Kidney glomerular epithelial cell (primary cell): ENCODE measurements around the gene DRD4.

ENCODE experiments used
- DNase-seq: peaks from one replicate; lab custom pipeline; 2025; lab: John Stamatoyannopoulos, UW

The DRD4 gene

DNA sequence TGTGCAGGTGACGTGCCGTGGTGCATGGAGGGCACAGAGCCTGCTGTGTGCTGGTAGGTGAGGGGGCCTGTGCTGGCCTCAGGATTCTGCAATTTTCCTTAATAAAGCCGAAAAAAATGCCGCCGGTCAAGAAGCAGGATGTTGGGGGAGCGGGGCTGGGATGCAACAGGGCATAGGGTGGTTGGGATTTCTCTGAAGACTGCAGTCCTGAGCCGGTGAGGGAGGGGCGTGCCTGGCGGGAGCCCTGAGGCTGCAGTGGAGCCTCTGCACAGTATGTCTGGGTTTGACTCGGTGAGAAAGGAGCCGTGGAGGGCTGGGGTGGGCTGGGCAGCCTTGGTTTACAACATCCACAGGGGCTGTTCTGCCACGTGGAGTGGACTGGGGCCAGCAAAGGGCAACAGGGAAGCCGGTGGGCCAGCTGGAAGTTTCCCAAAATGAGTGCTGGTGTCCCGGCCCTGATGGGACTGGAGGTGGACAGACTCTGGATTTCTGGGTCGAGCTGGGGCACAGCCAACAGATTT, 13.7 kb upstream of the DRD4 start:
- DNase-seq = no peak

DNA sequence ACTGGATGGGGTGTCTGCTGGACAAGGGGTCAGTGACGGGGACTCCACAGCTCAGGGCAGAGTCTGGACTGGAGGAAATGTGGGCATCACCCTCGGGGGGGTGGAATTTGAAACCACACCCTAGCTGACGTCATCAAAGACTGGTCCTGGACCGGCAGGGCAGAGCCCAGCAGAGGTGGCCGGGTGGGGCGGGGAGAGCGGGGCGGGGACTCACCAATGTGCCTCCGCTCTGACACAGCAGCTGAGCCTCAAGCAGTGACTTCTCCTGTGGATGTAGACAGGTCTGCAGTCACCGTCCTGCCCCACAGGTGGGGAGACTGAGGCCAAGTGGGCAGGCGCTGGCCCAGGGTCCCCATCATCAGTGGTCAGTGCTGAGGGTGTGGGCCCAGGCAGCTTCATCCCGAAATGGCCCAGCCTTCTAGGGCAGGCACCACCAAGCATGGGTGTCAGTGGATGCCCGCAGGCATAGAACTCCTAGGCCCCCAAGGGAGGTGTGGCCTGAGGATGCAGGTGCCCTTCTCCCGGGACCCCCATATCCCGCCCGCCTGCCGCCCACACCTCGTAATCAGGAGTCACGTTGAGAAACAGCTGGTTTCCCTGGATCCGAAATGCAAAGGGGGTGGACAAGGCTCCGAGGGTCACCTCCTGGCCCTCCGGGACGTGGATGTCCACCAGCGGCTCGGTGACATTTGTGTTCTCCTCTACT, 12.9 kb upstream of the DRD4 start:
- no peak for DNase-seq

DNA sequence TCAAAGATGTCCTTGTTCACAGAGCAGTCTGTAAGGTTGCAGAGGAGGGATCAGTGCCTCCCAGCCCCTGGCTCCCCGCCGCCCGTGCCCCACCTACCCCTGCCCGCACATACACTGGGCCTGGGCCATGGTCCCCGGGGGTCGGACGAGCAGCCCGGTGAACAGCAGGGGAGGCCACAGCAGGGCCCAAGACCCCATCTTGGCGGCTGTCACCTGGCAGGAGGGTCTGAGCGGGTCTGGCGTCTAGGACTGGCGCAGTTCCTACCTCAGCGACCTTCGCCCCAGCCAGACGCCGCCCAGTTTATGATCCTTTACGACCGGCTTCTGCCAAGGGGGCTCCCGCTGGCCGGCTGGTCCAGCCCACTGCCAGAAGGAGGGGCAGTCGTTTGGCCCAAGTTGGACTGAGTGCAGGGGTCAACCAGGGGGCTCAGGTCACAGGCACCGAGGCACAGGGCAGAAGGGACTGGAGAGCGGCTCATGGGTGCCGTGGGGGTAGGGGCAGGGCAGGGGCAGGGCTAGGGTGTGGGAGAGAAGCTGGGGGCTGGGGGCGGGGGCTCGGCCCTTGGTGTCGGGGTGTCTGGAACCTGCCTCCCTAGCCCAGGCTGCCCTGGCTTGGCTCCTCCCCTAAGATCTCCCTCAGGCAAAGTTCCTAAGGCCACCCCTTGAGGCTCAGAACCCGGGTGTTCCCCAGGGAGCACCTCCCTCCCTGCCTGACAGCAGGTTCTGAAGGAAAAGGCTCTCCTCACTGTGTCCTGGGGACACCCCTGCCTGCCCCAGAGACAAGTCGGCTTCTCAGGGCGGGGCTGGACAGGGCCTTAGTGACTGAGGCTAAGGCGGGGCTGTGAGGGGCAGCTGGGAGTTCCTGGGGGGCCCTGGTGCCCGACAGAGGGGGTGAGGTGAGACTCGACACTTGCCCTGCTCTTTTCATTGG, 12.1 kb upstream of the DRD4 start, which contains the start of gene CDHR5:
CDHR5 (minus strand) TSS at position 251 of the 931 bp plus-strand sequence; CDS start at position 198, 53 bp downstream.
- no peak for DNase-seq

DNA sequence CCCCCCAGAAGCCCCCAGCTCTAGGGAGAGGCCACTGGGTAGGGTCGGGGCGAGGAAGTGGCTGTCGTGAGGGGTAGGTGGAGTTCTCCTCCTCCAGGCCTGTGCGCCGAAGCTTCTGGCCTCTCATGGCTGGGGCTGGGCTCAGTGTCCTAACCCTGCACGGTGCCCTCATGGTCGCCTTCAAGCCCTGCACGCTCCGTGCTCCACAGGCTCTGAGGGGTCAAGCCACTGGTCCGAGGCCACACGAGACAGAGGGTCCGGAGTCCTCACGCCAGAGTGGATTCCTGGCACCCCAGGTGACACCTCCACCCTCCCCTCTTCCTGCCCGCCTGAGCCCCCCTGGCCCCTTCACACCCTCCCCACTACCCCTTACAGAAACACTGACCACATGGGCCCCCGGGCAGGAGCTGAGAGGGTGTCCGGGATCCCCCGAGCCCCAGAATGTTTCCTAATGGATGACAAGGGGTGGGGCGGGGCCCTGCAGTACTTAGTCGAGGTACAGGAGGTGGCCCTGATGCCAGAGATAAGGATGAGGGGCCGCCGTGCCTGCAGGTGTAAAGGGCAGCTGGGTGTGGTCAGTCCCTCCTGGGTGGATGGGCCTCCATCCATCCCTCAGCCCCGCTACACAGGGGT, 11.3 kb upstream of the DRD4 start:
- DNase-seq = no peak

DNA sequence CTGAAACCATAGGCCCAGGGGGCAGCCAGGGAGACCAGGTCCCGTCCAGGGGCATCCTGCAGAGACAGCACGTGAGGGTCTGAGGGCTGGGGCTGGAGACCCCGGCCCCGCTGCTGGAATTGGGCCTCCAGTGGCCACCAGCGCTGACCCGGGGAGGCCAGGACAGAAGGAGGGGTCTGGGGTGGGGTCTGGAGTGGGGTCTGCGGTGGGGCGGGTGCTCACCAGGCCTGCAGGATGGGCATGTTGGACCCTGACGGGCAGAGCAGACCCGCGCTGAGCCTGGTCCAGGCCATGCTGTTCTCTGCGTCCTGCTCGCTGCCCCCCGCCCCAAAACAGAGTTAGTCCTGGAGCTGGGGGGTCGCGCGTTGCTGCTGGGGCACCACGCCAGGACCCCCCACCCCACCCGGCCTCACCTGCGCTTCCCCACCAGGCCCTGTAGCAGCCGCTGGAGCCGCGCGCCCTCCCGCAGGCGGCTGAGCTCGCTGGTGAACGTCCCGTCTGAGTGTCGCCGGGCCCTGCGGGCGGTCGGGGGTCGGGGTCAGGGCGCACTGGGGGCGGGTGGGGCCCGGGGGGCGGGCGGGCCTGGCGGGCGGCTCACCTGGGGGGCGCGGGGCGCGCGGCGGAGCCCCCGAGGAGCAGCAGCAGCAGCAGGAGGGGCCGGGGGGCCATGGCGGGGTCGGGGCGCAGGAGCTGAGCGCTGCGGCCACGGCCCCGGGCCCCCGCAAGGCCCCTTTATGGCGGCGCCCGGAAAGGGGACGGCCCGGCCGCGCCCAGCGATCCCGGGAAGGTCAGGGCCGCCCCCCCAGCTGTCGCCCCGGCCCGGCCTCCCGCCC, 10.4 kb upstream of the DRD4 start, which contains the start of gene SCT:
SCT (minus strand) TSS at position 707 of the 833 bp plus-strand sequence; CDS start at position 669, 38 bp downstream.
- DNase-seq = no peak

DNA sequence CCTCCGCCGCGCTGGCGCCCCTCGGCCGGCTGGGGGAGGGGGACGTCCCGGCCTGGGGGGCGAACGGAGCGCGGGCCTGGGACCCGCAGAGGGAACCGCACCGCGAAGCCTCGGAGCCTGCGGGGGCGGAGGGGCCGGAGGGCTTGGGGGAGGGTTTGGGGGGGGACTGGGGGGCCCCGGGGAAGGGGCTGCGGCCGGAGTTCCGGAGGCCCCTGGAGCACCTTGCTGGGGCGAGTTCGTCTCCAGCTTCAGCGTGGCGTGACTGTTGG, 9.8 kb upstream of the DRD4 start:
- DNase-seq = no peak

DNA sequence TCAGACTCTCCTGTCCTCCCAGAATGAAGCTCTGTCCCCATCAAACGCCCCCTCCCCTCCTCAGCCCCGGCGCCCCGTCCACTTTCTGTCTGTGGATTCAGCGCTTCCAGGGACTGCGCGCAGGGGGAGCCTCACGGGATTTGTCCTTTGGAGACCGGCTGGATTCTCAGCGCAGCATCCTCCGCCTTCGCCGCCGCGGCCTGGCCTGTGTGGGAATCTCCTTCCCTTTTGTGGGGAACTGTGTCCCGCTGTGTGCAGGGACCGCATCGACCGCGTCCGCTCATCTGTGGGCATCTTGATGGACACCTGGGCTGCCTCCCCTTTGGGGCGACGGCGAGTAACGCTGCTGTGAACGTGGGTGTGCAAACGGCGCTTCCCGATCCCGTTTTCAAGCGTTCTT, 9.0 kb upstream of the DRD4 start:
- DNase-seq = no peak

- DNase-seq = no peak
Observed at GRCh38 chr11:629237-629583, 7.9 kb upstream of the DRD4 start.

DNA sequence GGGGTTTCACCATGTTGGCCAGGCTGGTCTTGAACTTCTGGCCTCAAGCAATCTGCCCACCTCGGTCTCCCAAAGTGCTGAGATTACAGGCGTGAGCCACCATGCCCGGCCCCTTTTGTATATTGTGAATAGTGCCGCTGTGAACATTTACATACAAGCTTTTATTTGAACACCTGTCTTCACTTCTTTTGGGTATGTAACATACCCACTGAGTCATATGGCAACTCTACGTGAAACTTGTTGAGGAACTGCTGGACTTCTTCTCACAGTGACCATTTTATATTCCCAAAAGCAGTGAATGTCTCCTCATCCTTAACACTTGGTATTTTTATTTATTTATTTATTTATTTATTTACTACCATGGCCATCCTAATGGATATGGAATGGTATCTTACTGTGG, 6.2 kb upstream of the DRD4 start:
- no peak for DNase-seq

GRCh38 chr11:635945-636510, 1.0 kb upstream of the DRD4 start:
- DNase-seq = no peak

GRCh38 chr11:637333-637592, 194 bp downstream of the DRD4 start:
- DNase-seq = no peak

GRCh38 chr11:637593-638521, 788 bp downstream of the DRD4 start:
- DNase-seq = no peak

GRCh38 chr11:638631-639331, 1.7 kb downstream of the DRD4 start:
- DNase-seq = peak; percentile 38

DNA sequence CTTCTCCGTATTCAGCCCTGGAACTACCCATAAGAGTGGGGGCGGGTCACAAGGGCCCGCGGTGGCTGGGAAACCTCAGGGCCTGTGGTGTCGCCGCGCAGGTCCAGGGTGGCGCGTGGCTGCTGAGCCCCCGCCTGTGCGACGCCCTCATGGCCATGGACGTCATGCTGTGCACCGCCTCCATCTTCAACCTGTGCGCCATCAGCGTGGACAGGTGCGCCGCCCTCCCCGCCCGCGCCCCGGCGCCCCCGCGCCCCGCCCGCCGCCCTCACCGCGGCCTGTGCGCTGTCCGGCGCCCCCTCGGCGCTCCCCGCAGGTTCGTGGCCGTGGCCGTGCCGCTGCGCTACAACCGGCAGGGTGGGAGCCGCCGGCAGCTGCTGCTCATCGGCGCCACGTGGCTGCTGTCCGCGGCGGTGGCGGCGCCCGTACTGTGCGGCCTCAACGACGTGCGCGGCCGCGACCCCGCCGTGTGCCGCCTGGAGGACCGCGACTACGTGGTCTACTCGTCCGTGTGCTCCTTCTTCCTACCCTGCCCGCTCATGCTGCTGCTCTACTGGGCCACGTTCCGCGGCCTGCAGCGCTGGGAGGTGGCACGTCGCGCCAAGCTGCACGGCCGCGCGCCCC, 2.4 kb downstream of the DRD4 start:
- DNase-seq = no peak

GRCh38 chr11:640021-640706, 3.1 kb downstream of the DRD4 start:
- DNase-seq = no peak

DNA sequence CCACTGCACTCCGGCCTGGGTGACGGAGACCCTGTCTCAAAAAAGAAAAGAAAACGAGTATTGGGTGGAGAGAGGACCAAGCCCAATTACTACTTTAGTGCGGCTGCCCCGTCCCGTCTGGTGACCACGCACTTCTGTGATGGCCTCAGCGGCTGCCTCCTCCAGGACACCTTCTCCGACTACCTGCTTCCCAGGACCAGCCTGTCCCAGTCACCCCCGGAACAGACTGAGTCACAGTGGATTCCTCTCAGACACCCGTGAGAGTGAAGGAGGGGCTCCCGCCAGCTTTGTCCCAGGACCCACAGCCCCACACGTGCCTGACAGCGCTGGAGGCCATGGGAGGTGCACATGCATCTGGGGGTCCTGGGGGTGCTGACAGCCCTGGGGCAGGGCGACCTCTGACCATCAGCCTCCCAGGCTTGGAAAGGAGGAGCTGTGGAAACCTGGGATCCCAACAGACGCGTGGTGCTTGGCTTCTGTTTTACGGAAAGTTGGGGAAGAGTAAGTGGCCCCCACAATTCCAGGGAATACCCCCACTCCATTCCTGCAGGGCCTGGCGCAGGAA, 4.8 kb downstream of the DRD4 start:
- DNase-seq = no peak

DNA sequence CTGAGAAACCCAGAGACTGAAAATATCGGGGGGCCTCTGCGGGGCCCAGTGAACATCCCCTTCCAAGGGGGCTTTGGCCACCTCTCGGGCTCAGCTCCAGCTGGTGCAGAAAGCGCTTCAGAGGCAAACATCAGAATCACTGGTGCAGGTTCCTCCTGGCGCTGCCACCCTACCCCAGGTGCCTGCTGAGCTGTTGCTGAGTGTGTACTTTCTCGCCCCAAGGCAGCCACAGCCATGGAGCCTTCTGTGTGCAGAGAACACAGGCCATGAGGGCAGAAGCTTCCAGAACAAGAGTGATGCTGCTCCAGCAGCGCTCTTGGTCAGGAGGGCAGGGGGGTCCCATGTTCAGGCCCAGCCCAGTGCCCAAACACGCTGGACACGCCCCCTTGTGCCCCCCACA, 6.3 kb downstream of the DRD4 start:
- no peak for DNase-seq

DNA sequence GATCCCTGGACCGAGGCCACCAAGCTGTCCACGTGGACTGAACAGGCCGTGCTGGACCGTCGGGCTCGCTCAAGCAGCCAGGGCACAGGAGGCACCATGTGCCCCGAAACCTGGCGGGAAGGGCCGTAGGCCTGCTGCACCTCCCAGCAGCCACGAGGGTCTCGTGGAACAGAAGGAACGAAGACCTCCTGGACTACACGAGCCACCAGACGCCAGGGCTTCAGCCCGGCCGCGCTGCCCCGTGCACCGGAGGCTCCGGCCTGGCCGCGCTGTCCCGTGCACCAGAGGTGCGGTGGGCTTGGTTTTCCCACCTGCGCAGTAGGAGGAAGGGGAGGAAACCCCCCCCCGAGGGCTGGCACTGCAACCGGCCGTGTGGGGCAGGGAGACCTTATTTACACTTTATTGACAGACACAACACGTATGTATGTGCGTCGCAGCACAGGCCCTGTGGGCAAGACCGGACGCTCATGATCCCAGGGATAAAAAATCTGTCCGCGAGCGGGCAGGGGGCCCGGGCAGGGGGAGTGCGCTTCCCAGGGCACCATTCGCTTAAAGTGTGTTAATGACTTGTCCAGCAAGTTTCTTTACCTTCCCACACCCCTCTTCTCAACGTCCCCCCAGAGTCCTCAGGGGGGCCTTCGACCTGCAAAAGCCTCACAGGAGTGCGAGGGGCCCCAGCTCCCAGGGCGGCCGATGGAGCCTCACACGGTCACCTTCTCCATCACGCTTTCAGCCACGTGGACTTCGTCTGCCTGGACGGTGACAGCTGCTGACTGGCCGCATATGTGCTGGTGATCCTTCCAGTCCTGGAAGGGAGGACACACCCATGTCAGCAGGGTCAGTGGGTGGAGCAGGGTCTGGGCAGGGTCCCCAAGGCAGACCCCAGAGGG, 7.0 kb downstream of the DRD4 start:
- DNase-seq = no peak
